NCI-H82 treated with DMSO at 0.1 percent for 48 hours (cell line): ENCODE data around the gene MPPED2.
A peak's percentile ranks its signal among the peaks of the same experiment; 100 is the strongest.

Experiments
- DNase-seq: peaks from one replicate; lab custom pipeline; 2025; ENCODE audit not compliant: unreplicated experiment; lab: John Stamatoyannopoulos, UW

The MPPED2 gene

DNA sequence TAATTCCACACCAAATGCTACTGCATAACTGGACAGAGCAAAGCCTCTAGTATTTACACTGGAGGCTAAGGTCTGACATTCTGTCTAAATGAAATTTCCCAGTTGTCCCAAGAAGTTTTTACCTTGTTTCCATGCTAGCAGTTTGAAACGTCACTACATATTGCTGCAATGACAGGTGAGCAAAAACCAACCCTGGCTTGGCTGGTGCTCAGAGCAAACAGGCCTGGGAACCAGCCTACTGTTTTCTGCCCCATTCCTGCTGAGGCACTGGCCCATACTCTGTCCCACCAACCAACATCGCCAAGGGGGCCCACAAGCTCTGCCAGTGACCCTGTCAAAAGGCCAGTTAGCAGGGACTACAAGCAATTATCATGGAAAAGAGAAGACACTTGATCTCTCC, 131.1 kb downstream of the MPPED2 start:
- DNase-seq = no peak

DNA sequence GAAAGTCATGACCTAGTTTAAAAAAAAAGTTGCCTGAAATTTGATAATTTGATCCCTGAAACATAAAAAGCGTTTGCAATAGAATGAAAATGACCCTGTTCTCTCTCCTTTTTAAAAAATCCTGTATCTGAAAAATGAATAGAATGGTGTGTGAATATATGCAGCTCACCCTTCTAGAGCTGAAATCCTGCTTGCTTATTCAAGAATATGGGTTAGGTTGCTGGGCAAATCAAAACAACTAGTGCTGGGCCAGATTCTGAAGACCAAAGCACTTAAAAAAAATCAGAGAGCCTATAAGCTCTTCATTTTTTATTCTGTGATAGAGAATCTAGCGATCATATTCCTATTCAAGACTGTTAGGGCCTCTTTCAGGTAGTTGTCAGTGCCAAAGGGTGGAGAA, 131.6 kb downstream of the MPPED2 start:
- no peak for DNase-seq

DNA sequence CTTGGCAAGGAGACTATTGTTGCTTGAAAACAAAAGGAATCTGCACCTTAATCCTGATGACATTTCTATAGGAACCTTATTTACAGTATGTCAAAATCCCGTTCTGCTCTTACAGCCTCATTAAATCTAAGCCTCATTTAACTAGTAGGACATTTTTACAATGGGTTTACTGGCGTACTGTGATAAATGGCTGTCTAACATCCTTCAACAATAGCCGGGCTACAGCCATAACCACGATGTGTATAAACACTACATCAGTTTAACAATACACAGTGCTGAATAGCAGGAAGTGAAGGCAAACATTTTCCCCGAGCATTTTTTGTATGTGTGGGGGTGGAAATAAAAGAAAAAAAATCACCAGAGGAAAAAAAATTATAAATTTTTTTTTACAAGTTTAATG, 132.0 kb downstream of the MPPED2 start:
- DNase-seq = no peak

DNA sequence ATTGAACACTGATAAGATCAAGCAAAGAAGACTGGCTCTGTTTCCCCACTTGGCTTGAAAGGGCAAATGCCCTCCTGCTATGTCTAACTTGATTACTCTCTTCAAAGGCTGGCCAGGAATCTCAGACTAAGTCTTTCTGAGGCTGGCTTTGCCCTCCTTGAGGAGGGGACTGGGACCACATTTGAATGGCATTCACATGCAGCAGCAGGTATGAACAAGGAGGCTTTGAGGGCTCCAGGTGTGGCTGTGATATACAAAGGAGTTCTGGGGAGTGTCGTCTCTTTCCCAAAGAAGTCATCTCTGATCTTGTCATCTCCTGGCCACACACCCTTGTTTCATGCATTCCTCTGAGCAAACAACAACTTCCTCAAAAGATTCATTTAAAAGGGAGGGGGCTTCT, 132.4 kb downstream of the MPPED2 start:
- no peak for DNase-seq

- DNase-seq = no peak
Observed at GRCh38 chr11:30452842-30453241, 133.3 kb downstream of the MPPED2 start.

- no peak for DNase-seq
Observed at GRCh38 chr11:30452114-30452513, 134.0 kb downstream of the MPPED2 start.

DNA sequence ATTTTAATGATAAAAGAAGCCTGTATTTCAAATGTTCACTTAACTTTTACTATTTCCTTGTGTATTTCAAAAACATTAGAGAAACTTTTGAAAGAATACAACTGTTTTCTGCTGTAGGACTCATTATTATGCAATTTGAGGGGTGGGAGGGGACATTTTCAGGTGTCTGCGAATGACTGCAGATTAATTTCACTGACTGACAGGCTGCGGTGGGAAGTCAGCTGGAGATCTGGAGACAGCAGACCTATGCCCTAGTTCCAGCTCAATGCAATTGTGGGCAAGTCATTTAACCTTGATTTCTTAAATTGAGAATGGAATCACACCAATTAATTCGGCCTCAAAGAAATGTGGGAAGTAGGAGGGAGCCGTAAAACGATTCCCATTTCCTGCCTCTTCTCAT, 134.5 kb downstream of the MPPED2 start:
- DNase-seq = no peak

DNA sequence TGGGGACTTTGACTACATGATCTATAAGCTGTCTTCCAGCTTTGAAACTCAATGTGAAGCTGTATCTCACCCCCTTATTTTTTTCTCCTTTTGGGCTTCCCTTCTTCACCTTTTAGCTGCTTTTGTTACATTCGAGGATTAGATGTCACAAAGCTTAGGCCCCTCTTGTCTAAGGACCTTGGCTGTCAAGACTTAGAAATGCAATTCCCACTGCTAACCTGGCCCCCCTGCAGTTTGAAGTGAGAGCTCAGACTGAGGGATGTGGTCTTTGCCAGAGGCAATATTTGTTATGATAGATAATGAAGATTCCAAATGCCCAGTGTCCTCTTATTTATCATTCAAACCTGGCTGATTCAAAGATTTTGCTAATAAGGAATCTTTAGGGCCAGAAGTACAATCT, 135.0 kb downstream of the MPPED2 start:
- DNase-seq = no peak

- no peak for DNase-seq
Observed at GRCh38 chr11:30447058-30447640, 139.0 kb downstream of the MPPED2 start.

DNA sequence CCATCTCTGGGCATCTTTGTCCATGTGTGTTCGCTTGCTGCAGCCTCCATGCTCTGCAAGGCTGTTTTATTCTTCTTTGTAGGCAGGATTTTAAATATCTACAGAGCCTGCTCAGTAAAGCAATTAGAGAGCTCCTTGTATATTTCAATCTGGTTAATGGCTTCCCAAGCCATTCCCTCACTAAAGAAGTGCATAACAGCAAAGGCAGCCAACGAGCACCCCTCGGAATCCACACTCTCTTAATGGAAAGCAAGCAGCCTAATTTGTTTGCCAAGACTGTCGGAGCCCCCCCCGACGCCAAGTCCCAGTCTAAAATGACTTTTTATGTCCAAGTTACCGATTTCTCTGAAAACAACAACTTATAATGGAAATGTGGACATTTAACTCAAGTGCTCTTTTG, 139.6 kb downstream of the MPPED2 start:
- no peak for DNase-seq

GRCh38 chr11:30445056-30445455, 141.1 kb downstream of the MPPED2 start:
- DNase-seq = no peak

DNA sequence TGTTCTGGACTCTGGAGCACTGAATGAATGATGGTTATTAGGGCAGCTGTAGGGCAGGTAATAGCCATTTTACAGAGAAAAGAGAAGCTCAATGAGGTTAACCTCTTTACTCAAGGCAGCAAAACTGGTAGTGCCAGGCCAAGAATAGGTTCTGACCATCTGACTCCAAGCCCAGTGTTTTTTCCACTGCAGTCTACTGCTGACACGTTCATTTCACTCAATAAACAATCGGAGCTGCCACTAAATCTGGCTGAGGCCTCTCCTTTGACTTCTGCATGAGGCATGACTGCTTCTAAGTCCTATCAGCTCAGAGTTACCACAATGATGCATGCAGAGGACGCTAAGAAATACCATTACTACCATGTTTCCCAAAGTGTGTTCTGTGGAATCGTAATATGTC, 145.6 kb downstream of the MPPED2 start:
- DNase-seq = no peak

DNA sequence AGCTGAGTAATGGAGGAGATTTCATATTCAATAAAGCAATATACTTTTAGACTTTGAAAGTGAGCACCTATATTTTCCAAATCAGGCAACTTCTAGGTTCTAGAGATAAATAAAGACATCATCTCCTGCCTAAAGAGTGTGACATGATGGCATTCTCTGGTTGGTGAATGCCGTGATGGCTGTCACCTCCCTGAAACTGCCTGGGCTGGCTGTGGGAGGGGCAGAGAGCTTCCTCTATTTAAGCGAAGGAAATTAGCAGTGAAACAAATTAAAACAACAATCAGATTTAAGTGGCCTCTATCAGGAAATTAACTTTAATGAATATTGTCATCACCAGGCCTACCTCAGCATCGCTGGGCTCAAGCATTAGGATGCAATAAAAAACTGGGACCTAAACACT, 149.4 kb downstream of the MPPED2 start:
- no peak for DNase-seq

DNA sequence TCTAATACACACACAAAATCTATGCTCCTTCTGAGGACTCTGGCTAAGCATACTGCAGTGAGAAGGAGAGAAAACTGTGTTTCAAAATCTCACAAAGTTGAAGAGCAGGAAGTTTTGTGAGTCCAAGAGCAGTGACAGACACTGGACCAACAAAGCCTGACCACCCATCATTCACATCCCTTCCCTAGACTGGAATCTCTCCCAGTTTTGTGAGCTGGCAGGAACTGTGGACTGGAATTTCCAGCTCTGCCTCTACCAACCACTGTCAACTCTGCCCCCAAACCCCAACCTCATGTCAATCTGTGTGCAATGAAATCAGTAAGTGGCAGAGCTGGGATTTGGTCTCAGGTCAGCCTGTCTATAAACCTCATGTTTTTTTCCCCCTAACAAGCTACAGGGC, 150.7 kb downstream of the MPPED2 start:
- DNase-seq = no peak

DNA sequence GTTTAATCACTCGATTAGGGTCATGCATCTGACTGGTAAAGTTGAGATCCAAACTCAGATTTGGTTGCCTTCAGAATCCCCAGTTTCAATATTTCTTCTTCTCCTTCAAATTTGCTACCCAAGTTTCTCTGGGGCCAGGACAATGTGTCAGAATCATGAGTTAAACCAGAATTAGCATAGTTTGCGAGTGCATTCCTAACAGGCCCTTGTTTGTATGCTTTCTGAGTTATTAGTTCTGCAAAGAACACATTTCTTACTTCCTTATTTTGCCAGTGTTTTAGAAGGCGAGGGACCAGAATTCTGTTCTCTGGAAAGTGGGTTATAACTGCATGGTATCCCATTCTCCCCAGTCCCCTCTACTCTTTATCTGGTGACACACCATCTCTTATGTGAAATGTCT, 151.3 kb downstream of the MPPED2 start:
- no peak for DNase-seq

DNA sequence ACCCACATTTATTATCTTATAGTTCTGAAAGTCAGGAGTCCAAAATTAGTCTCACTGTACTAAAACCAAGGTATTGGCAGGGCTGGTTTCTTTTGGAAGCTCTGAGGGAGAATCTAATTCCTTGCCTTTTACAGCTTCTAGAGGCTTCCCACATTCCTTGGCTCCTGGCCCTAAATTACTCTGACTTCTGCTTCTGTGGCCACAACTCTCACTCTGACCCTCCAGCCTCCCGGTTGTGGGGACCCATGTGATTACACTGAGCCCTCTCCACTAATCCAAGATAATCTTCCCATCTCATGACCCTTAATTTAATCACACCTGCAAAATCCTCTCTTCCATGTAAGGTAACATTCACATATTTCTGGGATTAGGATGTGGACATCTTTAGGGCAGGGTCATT, 152.3 kb downstream of the MPPED2 start:
- DNase-seq = peak; percentile 62

- DNase-seq = no peak
Observed at GRCh38 chr11:30432716-30433115, 153.4 kb downstream of the MPPED2 start.

- DNase-seq = no peak
Observed at GRCh38 chr11:30432178-30432577, 154.0 kb downstream of the MPPED2 start.

DNA sequence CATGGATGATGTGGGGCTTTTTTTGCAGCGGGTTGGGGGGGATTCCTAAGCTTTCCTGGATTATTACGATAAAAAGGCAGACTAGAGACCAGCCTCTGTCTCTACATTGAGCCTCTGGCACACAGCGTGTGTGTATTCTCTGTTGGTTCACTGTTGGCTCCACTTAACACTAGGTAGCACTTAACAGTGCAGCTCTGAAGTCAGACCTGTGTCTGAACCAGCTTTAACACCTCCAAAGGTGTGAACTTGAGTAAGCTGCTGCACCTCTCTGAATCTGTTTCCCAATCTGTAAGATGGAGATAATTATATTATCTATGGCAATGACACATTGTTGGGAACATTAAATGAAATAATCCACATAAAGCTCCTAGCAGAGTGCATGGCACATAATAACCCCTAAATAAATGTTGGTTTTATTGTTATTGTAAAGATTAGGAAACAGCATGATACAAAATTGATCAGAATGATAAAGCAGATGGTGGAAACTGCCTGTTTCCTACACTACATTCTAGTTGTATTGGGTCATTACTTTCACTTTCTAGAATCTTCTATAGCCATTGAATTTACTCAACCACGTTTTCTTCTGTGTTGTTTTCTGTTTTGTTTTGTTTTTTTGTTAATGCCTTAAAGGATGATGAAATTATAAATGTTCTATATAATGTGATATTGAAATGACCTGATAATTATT, 154.9 kb downstream of the MPPED2 start:
- no peak for DNase-seq

GRCh38 chr11:30429550-30429949, 156.6 kb downstream of the MPPED2 start:
- DNase-seq = peak; percentile 85

DNA sequence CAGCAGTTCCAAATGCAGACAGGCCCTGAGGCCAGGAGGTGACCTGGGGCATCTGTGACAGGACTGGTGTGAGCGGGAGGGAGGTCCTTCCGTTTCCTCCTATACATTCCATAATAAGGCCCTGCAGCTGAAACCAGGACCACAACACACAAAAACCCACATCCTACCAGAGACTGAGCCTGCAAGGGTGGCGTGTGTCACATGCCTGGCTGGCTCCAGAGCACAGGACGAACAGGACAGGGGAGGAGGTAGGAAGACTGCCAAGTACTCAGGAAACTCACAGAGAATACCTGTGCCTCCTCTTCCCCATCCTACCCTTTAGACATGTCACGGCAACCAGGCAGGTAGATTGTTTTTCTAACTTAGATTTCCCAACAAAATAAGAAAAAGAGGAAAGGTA, 159.4 kb downstream of the MPPED2 start:
- DNase-seq = no peak

DNA sequence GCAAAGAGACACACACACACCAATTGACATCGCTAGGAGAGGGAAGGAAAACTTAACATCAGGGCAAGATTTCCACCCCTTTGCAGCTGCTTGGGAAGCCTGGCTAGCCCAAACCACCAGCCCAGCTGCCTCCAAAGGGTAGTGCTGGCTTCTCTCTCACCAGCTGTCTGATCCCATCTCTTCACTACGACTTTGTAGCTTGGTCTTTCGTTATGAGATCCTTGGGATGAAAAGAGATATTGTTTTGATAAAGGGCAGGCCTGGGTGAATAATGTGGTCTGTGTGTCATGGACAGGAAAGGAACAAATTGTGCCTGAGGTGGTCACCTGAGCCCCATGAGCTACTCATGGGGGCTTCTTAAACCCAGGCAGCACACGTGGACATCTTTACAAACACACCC, 161.3 kb downstream of the MPPED2 start:
- no peak for DNase-seq

DNA sequence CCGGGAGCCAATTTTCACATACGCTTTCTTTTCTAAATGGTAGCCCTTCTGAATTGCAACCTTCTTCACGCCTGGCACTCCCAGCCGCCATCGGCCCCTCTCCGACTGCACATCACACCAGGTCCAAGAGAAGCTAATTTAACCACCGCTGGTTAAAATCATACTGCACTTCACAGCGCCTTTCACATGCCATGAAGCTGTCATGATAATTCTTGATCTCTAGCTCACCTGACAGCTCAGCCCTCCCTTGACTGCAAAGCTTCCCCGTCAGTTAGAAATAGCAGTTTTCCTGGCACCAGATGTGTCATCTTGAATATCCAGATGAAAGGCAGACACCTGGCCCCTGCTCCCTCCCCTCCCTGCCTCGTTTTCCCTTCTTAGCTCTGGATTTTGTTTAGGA, 161.8 kb downstream of the MPPED2 start:
- DNase-seq = no peak
